OCI-LY1 (cell line): ENCODE data around the gene PKNOX2.

Source experiments
- EZH2 ChIP-seq: fragments of 200-600 bp; sonication (generic), shearing (Covaris generic); IDR thresholded peaks from 2 replicates; pipeline ENCODE4 v1.8.0; 2017; ENCODE audit warnings: borderline replicate concordance, mixed run types, mild to moderate bottlenecking, antibody characterized with exemption, low read length, moderate library complexity, mixed read lengths
- TF ChIP-seq, protein P1 (sequence below): fragments of 200-600 bp; sonication (generic), shearing (Covaris generic); IDR thresholded peaks from 2 replicates; pipeline ENCODE4 v1.5.1; 2017; ENCODE audit warnings: mild to moderate bottlenecking, antibody characterized with exemption, low read length, moderate library complexity, mixed read lengths

DNA sequence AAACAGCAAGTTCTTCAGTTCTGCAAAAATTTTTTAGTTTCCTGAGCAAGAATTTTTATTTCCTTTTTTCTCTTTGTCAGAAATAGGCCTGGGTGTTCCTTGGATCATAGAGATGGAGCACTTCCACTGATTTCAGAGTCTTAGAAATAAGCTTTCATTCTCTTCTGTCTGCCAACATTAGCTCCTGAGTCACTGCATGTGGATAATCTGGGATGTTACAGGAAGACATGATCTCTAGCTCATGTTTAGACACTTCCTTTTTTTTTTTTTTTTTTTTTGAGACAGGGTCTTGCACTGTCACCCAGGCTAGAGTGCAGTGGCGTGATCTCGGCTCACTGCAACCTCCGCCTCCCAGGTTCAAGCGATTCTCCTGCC, 39.9 kb upstream of the PKNOX2 start:
- TF ChIP-seq, protein P1, sequence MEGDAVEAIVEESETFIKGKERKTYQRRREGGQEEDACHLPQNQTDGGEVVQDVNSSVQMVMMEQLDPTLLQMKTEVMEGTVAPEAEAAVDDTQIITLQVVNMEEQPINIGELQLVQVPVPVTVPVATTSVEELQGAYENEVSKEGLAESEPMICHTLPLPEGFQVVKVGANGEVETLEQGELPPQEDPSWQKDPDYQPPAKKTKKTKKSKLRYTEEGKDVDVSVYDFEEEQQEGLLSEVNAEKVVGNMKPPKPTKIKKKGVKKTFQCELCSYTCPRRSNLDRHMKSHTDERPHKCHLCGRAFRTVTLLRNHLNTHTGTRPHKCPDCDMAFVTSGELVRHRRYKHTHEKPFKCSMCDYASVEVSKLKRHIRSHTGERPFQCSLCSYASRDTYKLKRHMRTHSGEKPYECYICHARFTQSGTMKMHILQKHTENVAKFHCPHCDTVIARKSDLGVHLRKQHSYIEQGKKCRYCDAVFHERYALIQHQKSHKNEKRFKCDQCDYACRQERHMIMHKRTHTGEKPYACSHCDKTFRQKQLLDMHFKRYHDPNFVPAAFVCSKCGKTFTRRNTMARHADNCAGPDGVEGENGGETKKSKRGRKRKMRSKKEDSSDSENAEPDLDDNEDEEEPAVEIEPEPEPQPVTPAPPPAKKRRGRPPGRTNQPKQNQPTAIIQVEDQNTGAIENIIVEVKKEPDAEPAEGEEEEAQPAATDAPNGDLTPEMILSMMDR = no peak
- TF ChIP-seq EZH2 = no peak
